GM21717 (cell line): Measurements from ENCODE around the gene MEX3A.
"Not testable (repeated sequence)": the region's sequence is repeated elsewhere in the genome, so short reads cannot be mapped to it uniquely, and the experiment has no call there.

Source experiments
- ATAC-seq: cut with Tn5 transposase; IDR thresholded peaks from one replicate; pipeline ENCODE4 v1.9.1; 2021; ENCODE audit warnings: mild to moderate bottlenecking, moderate library complexity; ENCODE audit not compliant: unreplicated experiment

Gene MEX3A

DNA sequence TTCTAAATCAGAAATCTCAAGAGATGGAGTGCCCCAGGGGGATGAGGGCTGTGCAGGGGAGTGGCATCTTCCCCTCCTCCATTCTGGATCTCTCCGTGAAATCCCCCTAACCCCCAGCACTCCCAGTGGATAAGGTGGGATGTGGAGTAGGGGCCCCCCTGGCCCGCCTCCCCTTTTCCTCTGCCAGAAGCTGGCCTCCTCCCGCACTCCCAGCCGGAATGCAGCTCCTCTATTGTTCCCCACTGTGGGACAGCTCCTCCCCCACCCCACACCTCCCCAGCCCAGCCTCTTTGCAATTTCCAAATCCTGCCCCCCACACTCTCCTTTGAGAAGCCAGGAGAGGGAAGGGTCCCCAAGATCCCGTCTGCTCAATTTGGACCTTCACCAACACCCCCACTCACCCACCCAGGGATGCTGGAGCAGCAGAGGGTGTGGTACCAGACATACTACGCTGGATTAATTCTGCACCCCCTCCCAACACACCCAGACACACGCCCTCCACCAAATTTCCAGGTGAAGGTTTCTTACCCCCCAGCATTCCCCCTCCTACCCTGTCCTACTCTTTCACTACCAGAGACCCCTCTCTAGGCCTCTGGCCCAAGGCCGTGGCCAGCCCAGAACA is 1.9 kb downstream of the MEX3A start:
- ATAC-seq, result no peak

DNA sequence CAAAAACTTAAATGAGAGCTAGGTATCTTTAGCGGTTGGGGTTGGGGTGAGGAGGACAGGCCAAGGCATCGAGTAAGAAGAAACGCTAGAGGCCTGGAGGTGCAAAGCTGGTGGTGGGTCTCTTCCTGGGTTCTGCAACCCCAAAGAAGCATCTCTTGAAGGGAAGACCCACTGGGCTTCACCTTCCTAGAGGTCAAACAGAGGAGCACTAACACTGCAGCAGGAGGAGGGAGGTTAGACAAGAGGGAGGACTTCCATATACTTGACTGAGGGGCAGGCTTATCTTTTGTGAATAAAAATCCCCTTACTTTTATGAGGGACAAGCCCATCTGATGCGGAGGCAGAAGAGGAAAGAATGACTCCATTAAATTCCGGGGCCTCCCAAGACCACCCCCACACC is 2.5 kb downstream of the MEX3A start:
- no peak for ATAC-seq

DNA sequence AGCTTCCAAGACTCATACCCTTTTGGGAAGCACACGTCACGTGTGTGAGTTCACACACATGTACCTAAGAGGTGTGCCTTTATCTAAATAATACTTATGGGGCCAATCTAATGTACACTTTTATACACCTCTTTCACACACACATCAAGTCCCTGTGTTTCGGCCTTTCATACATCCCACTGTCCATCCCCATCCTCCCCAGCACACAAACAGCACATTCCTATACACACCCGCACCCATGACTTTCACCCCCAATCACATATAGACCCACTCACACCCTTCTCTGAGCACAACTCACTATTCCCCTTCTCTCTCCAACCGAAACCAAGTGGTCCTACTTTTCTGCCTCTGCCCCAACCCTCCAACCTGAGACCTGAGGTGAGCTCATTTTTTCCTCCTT is 3.5 kb downstream of the MEX3A start:
- no peak for ATAC-seq

- ATAC-seq, result no peak
Measured at GRCh38 chr1:156077430-156077760, 4.9 kb downstream of the MEX3A start.

DNA sequence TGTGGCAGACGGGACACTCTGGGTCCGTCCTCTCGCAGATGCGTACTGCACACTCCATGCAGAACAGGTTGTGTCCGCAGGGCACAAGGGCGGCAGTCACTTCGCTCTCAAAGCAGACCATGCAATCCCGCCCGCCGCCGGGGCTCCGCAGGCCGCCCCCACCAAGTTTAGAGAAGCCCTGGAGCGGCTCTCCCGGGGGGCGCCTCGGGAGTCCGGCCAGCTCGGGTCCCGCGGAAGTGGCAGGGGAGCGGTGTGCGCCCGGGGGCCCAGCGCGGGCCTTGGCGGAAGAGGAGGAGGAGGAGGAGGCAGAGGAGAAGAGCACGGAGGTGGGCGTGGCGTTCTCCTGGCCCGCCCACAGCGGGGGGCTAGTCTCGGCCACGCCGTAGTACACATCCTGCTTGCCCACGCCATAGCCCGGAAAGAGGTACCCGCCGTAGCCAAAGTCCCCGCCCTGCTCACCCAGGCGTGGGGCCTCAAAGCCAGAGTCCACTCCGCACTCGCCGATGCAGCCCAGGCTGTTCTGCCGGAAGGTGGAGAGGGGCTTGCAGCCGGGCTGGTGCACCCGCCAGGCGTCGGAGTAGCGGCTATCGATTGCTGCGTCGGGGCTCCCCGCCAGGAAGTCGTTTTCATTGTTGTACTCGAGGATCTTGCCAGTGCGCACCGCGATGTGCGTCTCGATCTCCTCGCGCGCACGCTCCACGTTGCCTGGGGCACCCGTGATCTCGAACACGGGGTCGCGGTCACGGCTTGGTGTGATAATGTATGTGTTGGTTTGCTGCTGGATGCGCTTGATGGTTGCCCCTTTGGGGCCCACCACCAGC is 5.4 kb downstream of the MEX3A start:
- ATAC-seq, result no peak

DNA sequence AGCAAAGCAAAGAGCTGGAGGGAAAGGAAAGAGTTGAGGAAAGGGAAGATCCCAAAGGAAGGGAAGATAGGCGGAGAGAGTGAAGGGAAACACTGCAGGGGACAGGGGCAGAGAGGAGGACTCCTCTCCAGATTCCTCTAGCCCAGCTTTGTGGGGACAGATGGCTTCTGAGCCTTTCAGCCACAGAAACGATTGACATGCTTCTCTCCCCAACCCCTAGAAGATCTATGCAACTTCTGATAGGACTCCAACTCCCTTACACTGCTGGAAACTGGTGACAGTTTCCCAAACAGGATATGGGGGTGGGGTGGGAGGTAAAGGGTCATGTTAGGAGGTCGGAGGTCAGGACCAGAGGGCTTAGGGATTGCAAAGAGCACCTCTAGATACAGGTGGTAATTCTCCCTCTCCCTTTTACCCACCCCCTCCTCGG is 6.5 kb downstream of the MEX3A start:
- ATAC-seq, result no peak

- no peak for ATAC-seq
Measured at GRCh38 chr1:156075162-156075561, 7.1 kb downstream of the MEX3A start.

- no peak for ATAC-seq
Measured at GRCh38 chr1:156074661-156075060, 7.6 kb downstream of the MEX3A start.

- ATAC-seq, result no peak
Measured at GRCh38 chr1:156073740-156074139, 8.5 kb downstream of the MEX3A start.

DNA sequence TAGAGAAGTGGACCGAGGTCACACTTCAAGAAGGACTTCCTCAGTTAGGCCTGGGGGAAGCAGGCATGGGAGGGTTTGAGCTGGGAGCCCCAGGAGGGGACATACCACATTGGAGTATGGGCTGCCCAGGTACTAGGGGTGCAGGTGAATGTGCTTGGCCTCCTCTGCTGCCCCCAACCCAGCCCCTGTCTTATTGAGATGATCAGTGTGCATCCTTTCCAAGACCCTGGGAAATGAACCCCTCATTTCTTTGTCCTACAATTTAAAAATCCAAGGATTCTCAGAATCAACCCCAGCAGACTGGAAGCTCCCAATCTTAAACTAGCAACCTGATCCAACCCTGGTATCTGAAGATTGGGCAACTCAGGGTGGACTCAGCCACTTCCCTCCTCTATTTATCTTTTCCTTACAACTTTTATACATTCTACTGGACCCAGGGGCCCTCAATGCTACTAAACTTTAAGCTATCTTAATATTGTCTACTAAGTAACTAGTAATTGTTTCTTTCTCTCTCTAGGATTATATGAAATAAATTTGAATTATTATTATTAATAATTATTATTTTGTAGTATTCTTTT is 9.1 kb downstream of the MEX3A start:
- no peak for ATAC-seq

DNA sequence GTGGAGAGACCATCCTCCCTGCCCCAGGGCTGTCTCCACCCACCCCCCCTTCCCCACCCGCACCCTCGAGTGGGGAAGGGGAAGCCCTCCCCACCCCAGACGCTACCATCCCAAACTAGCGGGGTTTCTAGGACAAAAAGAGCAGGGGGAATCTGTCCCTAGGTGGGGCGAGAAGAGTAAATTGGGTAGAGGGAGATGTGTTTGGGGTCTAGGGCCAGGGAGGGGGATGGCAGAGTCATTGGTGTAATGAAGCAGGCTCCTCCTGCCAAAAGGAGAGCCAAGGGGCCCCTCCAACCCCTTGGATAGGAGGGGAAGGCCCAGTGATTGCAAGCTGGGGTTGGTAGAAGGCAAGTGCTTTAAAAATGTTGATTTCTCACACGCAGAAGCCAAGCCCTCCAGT is 10.0 kb downstream of the MEX3A start:
- ATAC-seq, result no peak

GRCh38 chr1:156071332-156071816 is 10.9 kb downstream of the MEX3A start:
- not testable (repeated sequence) for ATAC-seq

DNA sequence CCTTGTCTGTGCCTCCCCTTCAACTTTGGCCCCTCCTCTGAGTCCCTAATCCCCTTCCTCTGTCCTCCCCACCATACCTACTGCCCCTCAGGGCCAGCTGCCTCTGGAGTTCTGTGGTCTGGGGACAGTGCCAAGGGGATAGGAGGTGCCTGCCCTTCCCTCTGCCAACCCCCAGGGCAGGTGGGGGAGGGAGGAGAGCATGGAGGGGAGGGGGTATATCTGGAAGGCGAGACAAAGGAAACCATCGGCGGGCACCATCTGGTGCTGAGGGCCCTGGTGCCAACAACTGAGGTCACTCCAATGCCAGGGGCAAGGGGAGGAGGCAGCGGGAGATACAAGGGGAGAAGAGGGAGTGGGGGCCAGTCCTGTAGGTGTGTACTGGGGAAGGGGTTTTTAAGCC is 11.7 kb downstream of the MEX3A start:
- no peak for ATAC-seq

DNA sequence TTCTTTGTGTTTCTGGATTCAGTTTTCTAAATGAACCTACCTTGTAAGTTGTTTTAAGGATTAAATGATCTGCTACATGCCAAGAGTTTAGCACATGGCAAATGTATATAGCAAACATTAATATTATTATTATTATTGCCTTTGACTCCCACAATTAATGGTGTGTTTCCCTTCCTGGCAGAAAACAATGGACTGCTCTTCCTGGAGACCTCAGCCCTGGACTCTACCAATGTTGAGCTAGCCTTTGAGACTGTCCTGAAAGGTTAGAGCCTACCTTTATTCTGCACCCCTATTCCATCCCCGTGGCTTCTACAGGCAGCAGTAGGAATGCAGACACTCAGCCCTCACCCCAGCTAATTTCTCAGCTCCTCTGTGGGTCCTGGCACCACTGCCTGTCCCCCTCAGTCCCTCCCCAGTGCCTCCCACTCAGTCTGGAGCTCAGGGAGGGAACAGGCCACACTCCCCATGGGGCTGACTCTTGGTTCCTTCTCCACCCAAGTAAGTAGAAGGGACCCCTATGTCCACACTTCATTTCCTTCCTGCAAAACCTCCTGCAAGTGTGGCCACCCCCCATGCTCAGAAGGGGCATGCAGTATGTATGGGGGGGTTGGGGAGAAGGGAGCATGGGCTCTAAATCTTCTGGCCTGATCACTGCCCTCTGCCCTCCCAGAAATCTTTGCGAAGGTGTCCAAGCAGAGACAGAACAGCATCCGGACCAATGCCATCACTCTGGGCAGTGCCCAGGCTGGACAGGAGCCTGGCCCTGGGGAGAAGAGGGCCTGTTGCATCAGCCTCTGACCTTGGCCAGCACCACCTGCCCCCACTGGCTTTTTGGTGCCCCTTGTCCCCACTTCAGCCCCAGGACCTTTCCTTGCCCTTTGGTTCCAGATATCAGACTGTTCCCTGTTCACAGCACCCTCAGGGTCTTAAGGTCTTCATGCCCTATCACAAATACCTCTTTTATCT is 12.5 kb downstream of the MEX3A start:
- ATAC-seq, result no peak

DNA sequence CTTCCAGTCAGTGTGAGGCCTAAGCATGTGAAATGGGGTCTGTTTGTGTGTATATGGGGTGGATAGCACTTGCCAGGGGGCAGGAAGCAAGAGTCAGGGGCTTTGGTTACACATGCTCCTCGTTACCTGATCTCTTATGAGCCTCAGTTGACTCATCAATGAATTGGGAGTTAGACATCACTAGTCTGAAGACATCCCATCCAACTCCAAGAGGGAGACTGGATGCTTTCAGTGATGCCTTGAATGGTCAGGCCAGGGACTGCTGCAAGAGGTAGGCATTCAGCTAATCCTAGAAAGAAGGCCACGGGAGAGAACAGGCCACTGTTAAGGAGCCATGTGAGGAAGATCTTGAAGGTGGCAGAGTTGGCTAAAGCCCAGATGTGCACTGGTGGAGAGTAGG is 15.0 kb downstream of the MEX3A start:
- no peak for ATAC-seq

DNA sequence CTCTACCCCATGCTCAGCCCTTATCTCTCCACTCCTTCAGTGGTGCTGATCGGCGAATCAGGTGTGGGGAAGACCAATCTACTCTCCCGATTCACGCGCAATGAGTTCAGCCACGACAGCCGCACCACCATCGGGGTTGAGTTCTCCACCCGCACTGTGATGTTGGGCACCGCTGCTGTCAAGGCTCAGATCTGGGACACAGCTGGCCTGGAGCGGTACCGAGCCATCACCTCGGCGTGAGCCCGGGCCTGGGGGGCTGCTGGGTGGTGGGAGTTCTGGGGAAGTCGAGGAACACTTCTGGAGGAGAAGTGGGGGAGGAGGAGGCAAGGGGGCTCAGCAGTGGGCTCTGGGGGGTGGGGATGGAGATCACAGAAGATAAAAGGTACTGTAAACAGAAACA is 16.4 kb downstream of the MEX3A start:
- ATAC-seq, result no peak

- no peak for ATAC-seq
Measured at GRCh38 chr1:156065212-156065611, 17.1 kb downstream of the MEX3A start.

- no peak for ATAC-seq
Measured at GRCh38 chr1:156064615-156065014, 17.6 kb downstream of the MEX3A start.

DNA sequence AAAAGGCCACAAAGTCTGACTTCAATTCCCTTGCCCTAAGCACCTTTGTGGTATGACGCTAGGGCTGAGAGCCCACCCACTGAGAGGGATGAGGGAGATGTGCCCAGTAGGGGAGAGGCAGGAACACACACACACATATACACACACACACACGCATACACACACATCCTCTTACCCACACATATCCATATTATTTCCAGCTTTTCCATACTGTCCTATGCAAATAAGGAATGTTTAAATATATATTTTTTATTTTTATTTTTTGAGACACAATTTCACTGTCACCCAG is 18.3 kb downstream of the MEX3A start:
- ATAC-seq, result no peak

- no peak for ATAC-seq
Measured at GRCh38 chr1:156062189-156062588, 20.1 kb downstream of the MEX3A start.

DNA sequence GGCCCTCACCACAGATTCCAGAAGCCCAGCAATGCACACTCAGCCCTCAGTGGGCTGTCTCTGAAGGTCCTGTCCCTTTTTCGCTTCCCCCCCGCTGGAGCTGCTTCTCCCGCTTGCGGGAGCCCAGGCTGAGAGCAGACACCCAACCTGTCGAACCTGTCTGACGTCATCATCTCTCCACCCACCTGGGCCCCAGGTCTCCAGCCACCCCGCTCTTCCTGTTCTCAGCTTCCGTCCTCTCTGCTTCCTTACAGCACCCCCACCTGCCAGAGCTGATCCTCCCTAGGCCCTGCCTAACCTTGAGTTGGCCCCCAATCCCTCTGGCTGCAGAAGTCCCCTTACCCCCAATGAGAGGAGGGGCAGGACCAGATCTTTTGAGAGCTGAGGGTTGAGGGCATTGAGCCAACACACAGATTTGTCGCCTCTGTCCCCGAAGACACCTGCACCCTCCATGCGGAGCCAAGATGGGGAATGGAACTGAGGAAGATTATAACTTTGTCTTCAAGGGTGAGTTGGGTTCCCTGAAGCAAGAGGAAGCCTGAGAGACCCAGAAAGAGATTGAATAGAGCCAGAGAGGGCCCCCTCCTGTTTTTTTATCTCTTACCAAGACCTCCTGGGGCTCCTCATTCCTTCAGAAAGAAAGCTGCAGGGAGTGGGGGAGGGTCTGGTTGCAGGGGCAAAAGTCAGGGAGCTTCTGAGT is 21.2 kb downstream of the MEX3A start, which contains the start of gene RAB25:
RAB25 (plus strand) TSS at position 224 of the 700 bp plus-strand sequence; CDS start at position 465, 241 bp downstream.
- ATAC-seq, result no peak
